OCI-LY1 (cell line): Measurements from ENCODE around the gene MEPCE.

Experiments
- H2AFZ ChIP-seq: fragments of 200-600 bp; sonication (generic), shearing (Covaris generic); 2 replicates; pipeline ENCODE4 v1.6.0; 2014; ENCODE audit warnings: antibody characterized with exemption, mild to moderate bottlenecking, low read length
- H3F3A ChIP-seq: fragments of 200-600 bp; sonication (generic), shearing (Covaris generic); 2 replicates; pipeline ENCODE4 v1.6.0; 2014; ENCODE audit warnings: mild to moderate bottlenecking, antibody characterized with exemption, low read length, moderate library complexity; ENCODE audit not compliant: insufficient read depth
- H3K27ac ChIP-seq: fragments of 200-600 bp; sonication (generic); 2 replicates; pipeline ENCODE4 v1.5.1; 2014; ENCODE audit warnings: low read length, mixed run types, mild to moderate bottlenecking, low read depth; ENCODE audit not compliant: poor library complexity, severe bottlenecking
- H3K27me3 ChIP-seq: fragments of 200-600 bp; sonication (generic); 2 replicates; pipeline ENCODE4 v1.6.0; 2014; ENCODE audit warnings: antibody characterized with exemption, mild to moderate bottlenecking, low read length, moderate library complexity; ENCODE audit not compliant: insufficient read depth
- H3K36me3 ChIP-seq: fragments of 200-600 bp; sonication (generic); 2 replicates; pipeline ENCODE4 v1.6.1; 2014; ENCODE audit warnings: mild to moderate bottlenecking, antibody characterized with exemption, low read length, moderate library complexity, mixed read lengths; ENCODE audit not compliant: insufficient read depth
- H3K4me1 ChIP-seq: fragments of 200-600 bp; sonication (generic); 2 replicates; pipeline ENCODE4 v1.5.1; 2014; ENCODE audit warnings: mild to moderate bottlenecking, low read length, moderate library complexity; ENCODE audit not compliant: insufficient read depth, severe bottlenecking
- H3K4me2 ChIP-seq: fragments of 200-600 bp; sonication (generic), shearing (Covaris generic); 2 replicates; pipeline ENCODE4 v1.6.1; 2014; ENCODE audit warnings: low read length
- H3K4me3 ChIP-seq: fragments of 200-600 bp; sonication (generic); 2 replicates; pipeline ENCODE4 v1.5.1; 2014; ENCODE audit warnings: low read length, low read depth, mild to moderate bottlenecking, mixed read lengths; ENCODE audit not compliant: poor library complexity, severe bottlenecking
- H3K79me2 ChIP-seq: fragments of 200-600 bp; shearing (Covaris generic); 2 replicates; pipeline ENCODE4 v1.6.1; 2016; ENCODE audit warnings: mixed run types, low read length, mixed read lengths; ENCODE audit not compliant: insufficient read depth
- H3K9ac ChIP-seq: fragments of 200-600 bp; sonication (generic), shearing (Covaris generic); 2 replicates; pipeline ENCODE4 v1.6.1; 2014; ENCODE audit warnings: mild to moderate bottlenecking, low read length, mixed read lengths
- H3K9me2 ChIP-seq: fragments of 200-600 bp; sonication (generic), shearing (Covaris generic); 2 replicates; pipeline ENCODE4 v1.6.1; 2014; ENCODE audit warnings: low read depth, mild to moderate bottlenecking, low read length, mixed read lengths
- H3K9me3 ChIP-seq: fragments of 200-600 bp; shearing (Covaris generic); 2 replicates; pipeline ENCODE4 v1.6.1; 2014; ENCODE audit warnings: low read length, mixed read lengths
- H4K20me1 ChIP-seq: fragments of 200-600 bp; sonication (generic), shearing (Covaris generic); 2 replicates; pipeline ENCODE4 v1.6.0; 2016; ENCODE audit warnings: mild to moderate bottlenecking, low read length; ENCODE audit not compliant: insufficient read depth
- CTCF ChIP-seq: fragments of 200-600 bp; sonication (generic), shearing (Covaris generic); IDR thresholded peaks from 2 replicates; pipeline ENCODE4 v1.5.1; 2017; ENCODE audit warnings: mild to moderate bottlenecking, antibody characterized with exemption, low read length, moderate library complexity, mixed read lengths
- EZH2 ChIP-seq: fragments of 200-600 bp; sonication (generic), shearing (Covaris generic); IDR thresholded peaks from 2 replicates; pipeline ENCODE4 v1.8.0; 2017; ENCODE audit warnings: borderline replicate concordance, mixed run types, mild to moderate bottlenecking, antibody characterized with exemption, low read length, moderate library complexity, mixed read lengths

MEPCE gene

GRCh38 chr7:100413889-100414288 is 15.7 kb upstream of the MEPCE start:
- Histone ChIP-seq H4K20me1 (no peaks in the 10 kb centered on the region), H3K36me3 (no peaks in the 10 kb centered on the region), H3K9me3 (no peaks in the 10 kb centered on the region), H3K27me3 (no peaks in the 10 kb centered on the region), H2AFZ (no peak overlapping the region), H3F3A (no peaks in the 10 kb centered on the region), H3K27ac (no peak overlapping the region), H3K79me2 (no peaks in the 10 kb centered on the region), H3K4me2 (no peak overlapping the region), H3K4me3 (no peak overlapping the region), H3K9me2 (no peaks in the 10 kb centered on the region), H3K4me1 (no peaks in the 10 kb centered on the region), H3K9ac (no peak overlapping the region)
- TF ChIP-seq EZH2 (no peak), CTCF (no peak)

GRCh38 chr7:100415448-100415847 is 14.2 kb upstream of the MEPCE start:
- H3K4me2 ChIP-seq: no peak overlapping the region
- no peaks in the 10 kb centered on the region for H4K20me1 ChIP-seq
- no peaks in the 10 kb centered on the region for H3K9me2 ChIP-seq
- no peaks in the 10 kb centered on the region for H3K27me3 ChIP-seq
- no peaks in the 10 kb centered on the region for H3K9me3 ChIP-seq
- H3K9ac ChIP-seq: no peak overlapping the region
- H3K79me2 ChIP-seq: no peaks in the 10 kb centered on the region
- H3K36me3 ChIP-seq: no peaks in the 10 kb centered on the region
- no peak overlapping the region for H2AFZ ChIP-seq
- no peak overlapping the region for H3K27ac ChIP-seq
- no peak for TF ChIP-seq CTCF
- H3F3A ChIP-seq: no peaks in the 10 kb centered on the region
- H3K4me3 ChIP-seq: no peak overlapping the region
- no peaks in the 10 kb centered on the region for H3K4me1 ChIP-seq

GRCh38 chr7:100418930-100419659 is 10.5 kb upstream of the MEPCE start:
- Histone ChIP-seq H3K36me3 (no peaks in the 10 kb centered on the region), H3K9ac (no peak overlapping the region), H3K79me2 (no peaks in the 10 kb centered on the region), H3F3A (no peaks in the 10 kb centered on the region), H3K27me3 (no peaks in the 10 kb centered on the region), H3K4me3 (no peak overlapping the region), H3K4me2 (no peak overlapping the region), H3K9me2 (no peaks in the 10 kb centered on the region), H3K9me3 (no peaks in the 10 kb centered on the region), H2AFZ (no peak overlapping the region), H3K4me1 (no peaks in the 10 kb centered on the region), H4K20me1 (no peaks in the 10 kb centered on the region), H3K27ac (no peak overlapping the region)
- TF ChIP-seq EZH2: no peak
- TF ChIP-seq CTCF: no peak
